Effector memory CD4-positive, alpha-beta T cell (primary cell): Measurements from ENCODE around the gene ENOX1.

Experiments
- DNase-seq, 3 donors: peaks; one replicate each; pipeline ENCODE4 v3.0.0-alpha.2; 2020
- H3K27ac ChIP-seq: 2 replicates; pipeline ENCODE4 v1.7.0; 2013; ENCODE audit warnings: mild to moderate bottlenecking, low read length, moderate library complexity; ENCODE audit not compliant: insufficient read depth, poor library complexity, severe bottlenecking
- H3K27me3 ChIP-seq: replicated peaks from 2 replicates; pipeline ENCODE4 v1.7.0; 2013; ENCODE audit warnings: mild to moderate bottlenecking, low read length; ENCODE audit not compliant: insufficient read depth, control insufficient read depth, poor library complexity, severe bottlenecking
- H3K36me3 ChIP-seq: 2 replicates; pipeline ENCODE4 v1.7.0; 2013; ENCODE audit warnings: mild to moderate bottlenecking, low read length, moderate library complexity; ENCODE audit not compliant: control insufficient read depth, insufficient read depth
- H3K4me1 ChIP-seq: 2 replicates; pipeline ENCODE4 v1.7.0; 2013; ENCODE audit warnings: low read length, mild to moderate bottlenecking; ENCODE audit not compliant: control insufficient read depth, insufficient read depth, poor library complexity, severe bottlenecking
- H3K4me3 ChIP-seq: 2 replicates; pipeline ENCODE4 v1.7.0; 2013; ENCODE audit warnings: low read length, low read depth, mild to moderate bottlenecking; ENCODE audit not compliant: insufficient read depth, poor library complexity, severe bottlenecking
- H3K9me3 ChIP-seq: 2 replicates; pipeline ENCODE4 v1.7.0; 2013; ENCODE audit warnings: mild to moderate bottlenecking, low read length, moderate library complexity; ENCODE audit not compliant: control insufficient read depth

Gene ENOX1

DNA sequence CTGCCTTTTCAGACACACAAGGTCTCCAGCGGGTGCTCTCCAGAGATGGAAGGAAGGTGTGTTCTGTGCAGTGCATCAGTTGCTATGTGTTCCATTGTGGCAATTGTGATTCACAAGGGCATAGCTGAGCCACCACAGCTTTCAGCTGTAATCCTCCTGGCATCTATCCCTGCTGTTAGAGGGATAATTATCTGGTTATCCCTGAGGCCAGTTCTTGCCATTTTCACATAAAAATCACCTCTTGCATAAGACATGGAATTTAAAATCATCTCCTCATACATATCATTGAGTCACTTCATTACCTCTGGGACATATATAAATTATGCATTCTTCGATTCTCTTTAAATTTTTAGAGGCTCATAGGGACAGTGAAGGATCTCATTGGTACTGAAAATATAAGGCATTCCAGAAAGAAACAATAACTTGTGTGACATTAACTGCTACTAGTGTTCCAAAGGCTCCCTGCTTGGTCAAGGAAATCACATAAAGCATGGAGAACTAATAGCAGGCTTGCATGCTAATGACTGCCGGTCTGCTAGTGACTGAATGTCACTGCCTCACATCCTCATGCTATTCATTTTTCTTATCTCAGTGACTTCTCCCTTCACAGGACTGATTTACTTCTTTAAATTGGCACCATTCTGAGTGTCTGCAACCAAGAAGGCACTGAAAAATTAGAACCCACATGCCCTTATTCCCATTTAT is 214.0 kb downstream of the ENOX1 start:
- no peak overlapping the region for H3K4me3 ChIP-seq
- no peaks in the 10 kb centered on the region for H3K4me1 ChIP-seq
- no peaks in the 10 kb centered on the region for H3K9me3 ChIP-seq
- H3K27ac ChIP-seq: no peak overlapping the region
- H3K36me3 ChIP-seq: no peaks in the 10 kb centered on the region
- H3K27me3 ChIP-seq: no peaks in the 10 kb centered on the region
- DNase-seq: no peak

DNA sequence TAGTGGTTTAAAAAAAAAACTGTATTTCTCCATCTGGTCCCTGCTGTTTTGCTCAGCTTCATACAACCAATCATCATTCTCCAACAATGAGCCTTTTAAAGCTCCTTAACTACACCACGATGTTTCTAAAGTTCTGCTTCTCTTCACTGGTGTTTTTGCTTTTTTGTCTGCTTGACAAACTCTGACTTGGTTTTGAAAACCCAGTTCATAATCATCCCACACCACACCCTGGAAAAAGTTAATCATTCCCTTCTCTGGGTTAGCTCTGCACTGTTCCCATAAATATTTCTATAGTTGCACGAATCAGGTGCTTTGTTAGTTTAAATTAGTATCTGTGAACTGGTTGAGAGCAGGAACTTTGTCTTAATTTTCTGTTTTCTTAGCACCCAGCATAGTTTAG is 217.1 kb downstream of the ENOX1 start:
- no peak for DNase-seq
- Histone ChIP-seq H3K27ac (no peak overlapping the region), H3K9me3 (no peaks in the 10 kb centered on the region), H3K4me3 (no peak overlapping the region), H3K4me1 (no peaks in the 10 kb centered on the region), H3K27me3 (no peaks in the 10 kb centered on the region), H3K36me3 (no peaks in the 10 kb centered on the region)

DNA sequence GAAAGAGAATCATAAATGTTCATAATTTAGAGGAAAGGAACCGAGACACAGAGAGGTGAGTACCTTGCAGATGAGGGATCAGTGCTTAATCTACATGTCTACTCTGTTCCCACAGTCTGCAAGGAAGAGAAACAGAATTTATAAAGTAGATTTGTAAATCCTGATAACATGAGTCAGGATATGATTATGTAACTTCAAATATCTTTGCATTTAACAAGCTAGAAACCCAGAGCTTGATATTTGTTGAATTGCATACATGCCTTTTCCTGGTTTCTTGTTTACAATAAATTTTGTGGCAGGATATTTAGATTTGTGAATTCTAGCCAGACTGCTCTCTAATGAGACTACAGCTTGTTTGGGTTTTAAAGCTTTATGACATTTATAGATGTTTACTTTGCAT is 219.2 kb downstream of the ENOX1 start:
- Histone ChIP-seq H3K9me3 (no peaks in the 10 kb centered on the region), H3K27me3 (no peaks in the 10 kb centered on the region), H3K4me1 (no peaks in the 10 kb centered on the region), H3K27ac (no peak overlapping the region), H3K36me3 (no peaks in the 10 kb centered on the region), H3K4me3 (no peak overlapping the region)
- DNase-seq: no peak

DNA sequence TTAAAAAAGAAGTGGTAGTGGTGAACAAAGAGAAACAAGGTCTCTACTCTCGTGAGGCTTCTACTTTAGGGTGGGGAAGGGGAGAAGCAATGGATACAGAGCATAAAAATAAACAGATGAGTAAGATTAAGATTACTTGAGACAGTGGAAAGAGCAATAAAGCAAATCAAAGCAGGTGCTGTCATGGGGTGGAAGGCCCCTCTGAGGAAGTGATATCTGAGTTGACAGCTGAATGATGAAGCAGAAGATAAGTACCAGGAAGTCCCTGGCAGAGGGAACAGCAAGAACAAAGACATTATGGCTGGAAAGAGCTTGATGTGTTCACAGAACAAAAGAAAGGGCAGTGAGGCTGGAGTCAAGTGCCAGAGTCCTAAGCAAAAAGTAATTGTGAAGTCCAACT is 221.8 kb downstream of the ENOX1 start:
- Histone ChIP-seq H3K4me3 (no peak overlapping the region), H3K36me3 (no peaks in the 10 kb centered on the region), H3K27me3 (no peaks in the 10 kb centered on the region), H3K27ac (no peak overlapping the region), H3K9me3 (no peaks in the 10 kb centered on the region), H3K4me1 (no peaks in the 10 kb centered on the region)
- DNase-seq: no peak

DNA sequence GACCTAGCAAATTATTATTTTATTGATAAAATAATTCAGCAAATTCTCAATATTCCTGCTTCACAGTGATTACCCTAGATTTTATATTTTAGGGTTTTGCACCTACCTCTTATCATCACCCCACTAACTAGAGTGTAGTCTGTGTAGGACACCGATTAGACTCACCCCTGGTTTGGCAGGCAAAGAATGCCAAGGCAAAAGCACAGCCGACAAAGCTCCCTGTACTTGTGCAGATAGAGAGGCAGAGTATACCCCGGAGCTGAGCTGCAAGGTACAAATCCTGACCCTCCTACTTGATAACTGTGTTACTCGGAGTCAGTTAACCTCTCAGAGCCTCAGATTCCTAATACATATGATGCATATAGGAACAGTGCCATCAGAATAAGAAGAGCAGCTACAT is 225.7 kb downstream of the ENOX1 start:
- no peaks in the 10 kb centered on the region for H3K36me3 ChIP-seq
- no peaks in the 10 kb centered on the region for H3K9me3 ChIP-seq
- H3K4me1 ChIP-seq: no peaks in the 10 kb centered on the region
- no peak for DNase-seq
- H3K27me3 ChIP-seq: no peaks in the 10 kb centered on the region
- H3K4me3 ChIP-seq: no peak overlapping the region
- no peak overlapping the region for H3K27ac ChIP-seq

DNA sequence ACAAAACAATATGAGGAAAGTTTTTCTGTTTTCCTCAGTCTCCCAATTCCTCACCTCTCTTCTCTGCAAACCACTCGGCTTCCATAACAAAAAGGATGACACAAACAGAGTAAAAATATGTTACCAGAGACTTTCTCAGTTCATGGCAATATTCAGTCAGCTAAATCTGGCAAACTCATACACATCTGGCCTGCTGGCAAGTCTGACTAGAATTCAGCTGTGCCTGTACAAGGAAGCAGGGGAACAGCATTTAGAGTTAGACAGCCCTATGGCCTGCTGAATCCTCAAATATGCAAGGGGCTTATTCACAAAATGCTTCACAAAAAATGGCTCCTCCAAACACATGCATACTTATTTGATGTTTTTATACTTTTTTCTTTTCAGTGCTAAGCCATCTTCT is 227.8 kb downstream of the ENOX1 start:
- H3K4me3 ChIP-seq: no peak overlapping the region
- no peak overlapping the region for H3K27ac ChIP-seq
- DNase-seq: no peak

DNA sequence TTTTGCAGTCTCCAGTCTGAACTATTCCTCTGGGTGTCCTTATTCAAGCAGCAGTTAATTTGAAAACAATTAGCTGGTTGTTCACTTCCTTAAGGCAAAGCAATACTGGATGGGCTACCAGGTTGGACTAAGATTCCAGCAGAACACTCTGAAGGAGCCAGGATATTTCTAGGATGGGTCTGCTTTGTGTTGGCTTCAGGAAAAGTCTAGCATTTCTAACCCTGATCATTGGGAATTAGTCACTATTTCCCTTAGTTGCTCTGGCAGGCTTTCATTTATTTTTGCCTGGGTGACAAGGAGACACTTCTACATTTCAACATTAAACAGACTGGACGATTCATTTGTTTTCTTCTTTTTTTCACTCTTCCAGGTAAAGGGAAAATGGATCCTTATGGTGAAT is 228.4 kb downstream of the ENOX1 start:
- no peak overlapping the region for H3K4me3 ChIP-seq
- H3K9me3 ChIP-seq: no peaks in the 10 kb centered on the region
- no peak for DNase-seq
- no peaks in the 10 kb centered on the region for H3K36me3 ChIP-seq
- no peak overlapping the region for H3K27ac ChIP-seq
- no peaks in the 10 kb centered on the region for H3K4me1 ChIP-seq
- H3K27me3 ChIP-seq: no peaks in the 10 kb centered on the region

More for the DNA sequence above, 227.8 kb downstream of the ENOX1 start:
- Histone ChIP-seq H3K4me1 (no peaks in the 10 kb centered on the region), H3K36me3 (no peaks in the 10 kb centered on the region), H3K9me3 (no peaks in the 10 kb centered on the region), H3K27me3 (no peaks in the 10 kb centered on the region)

DNA sequence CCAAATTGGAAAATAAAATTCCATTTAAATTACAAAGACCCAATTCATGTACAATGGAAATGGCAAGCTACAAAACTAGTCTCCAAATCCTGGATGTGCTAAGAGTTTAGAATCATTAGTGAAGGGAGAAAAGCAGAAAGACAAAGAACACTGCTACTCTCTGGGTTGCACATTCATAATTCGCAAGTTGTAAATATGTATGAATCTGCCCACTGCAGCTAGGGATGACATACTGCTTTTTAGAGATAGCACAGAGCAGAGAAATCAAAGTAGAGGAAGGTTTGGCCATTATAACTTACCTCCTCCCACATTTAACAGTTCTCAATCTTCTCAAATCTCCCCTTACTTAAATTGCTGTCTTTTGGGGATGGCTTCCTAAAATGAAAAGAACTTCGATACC is 231.1 kb downstream of the ENOX1 start:
- no peaks in the 10 kb centered on the region for H3K9me3 ChIP-seq
- H3K27me3 ChIP-seq: no peaks in the 10 kb centered on the region
- H3K4me3 ChIP-seq: no peak overlapping the region
- H3K4me1 ChIP-seq: no peaks in the 10 kb centered on the region
- DNase-seq: no peak
- H3K36me3 ChIP-seq: no peaks in the 10 kb centered on the region
- no peak overlapping the region for H3K27ac ChIP-seq

DNA sequence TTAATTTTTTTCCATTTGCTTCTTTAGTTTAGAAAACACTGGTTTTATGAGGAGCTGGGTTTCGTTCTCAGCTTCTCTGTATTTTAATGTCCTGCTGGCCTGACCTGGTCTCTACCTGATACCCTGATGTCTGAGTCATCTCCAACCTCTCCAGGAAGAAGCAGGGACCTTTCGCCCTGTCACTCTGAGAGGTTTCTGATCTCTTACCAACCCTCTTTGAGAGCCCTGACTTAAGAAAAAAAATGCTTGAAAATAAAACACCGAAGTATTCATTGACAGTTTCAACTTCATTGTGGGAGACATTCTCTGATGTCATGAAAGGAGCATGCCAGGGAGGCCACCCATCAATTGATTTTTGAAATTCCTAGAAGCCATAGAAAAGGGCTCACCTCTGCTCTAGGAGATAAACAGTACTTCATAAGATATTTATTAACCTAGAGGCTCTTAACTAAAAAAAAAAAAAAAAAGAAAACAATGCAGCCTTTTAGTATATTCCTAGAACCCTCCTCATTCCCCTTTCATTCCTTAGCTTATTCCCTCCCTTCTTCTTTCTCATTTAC is 234.8 kb downstream of the ENOX1 start:
- H3K36me3 ChIP-seq: no peaks in the 10 kb centered on the region
- no peaks in the 10 kb centered on the region for H3K27me3 ChIP-seq
- no peak for DNase-seq
- H3K9me3 ChIP-seq: no peaks in the 10 kb centered on the region
- no peak overlapping the region for H3K27ac ChIP-seq
- no peak overlapping the region for H3K4me3 ChIP-seq
- H3K4me1 ChIP-seq: no peaks in the 10 kb centered on the region

DNA sequence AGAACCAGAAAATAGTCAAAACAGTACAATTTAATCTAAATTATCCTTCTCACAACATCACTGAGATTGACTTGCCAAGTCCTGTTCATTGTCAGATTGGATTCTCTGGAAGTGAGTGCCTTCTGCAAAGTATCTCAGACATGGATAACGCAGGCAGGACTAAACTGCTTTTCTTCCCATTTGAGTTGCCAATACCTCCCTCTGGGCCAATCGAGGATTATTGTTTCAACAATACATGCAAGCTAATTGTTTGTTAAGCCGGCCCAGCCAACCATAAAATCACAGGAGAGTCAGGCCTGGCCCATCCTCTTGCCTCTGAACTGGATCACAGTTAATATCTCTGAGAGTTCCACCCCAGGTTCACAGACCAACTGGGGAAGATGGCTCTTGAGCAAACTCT is 240.0 kb downstream of the ENOX1 start:
- H3K4me1 ChIP-seq: no peaks in the 10 kb centered on the region
- H3K9me3 ChIP-seq: no peaks in the 10 kb centered on the region
- DNase-seq: no peak

More for the DNA sequence above, 240.0 kb downstream of the ENOX1 start:
- H3K27me3 ChIP-seq: no peaks in the 10 kb centered on the region
- no peak overlapping the region for H3K27ac ChIP-seq
- H3K4me3 ChIP-seq: no peak overlapping the region
- H3K36me3 ChIP-seq: no peaks in the 10 kb centered on the region
